Head of caudate nucleus (tissue), 42 donors: ENCODE measurements around the gene ZBTB45.

ENCODE experiments used
- DNase-seq, 42 donors: peaks; one replicate each; pipeline versions ENCODE4 v3.0.0 to v3.0.0-alpha.2; 2020 to 2021; ENCODE audit warnings: mixed read lengths in 7 of 42
- intact Hi-C: fragments of 100-400 bp; cut with DNase I; formaldehyde crosslinking; loops from one replicate; pipeline ENCODE4 v1.15.0; 2022

ZBTB45 gene

DNA sequence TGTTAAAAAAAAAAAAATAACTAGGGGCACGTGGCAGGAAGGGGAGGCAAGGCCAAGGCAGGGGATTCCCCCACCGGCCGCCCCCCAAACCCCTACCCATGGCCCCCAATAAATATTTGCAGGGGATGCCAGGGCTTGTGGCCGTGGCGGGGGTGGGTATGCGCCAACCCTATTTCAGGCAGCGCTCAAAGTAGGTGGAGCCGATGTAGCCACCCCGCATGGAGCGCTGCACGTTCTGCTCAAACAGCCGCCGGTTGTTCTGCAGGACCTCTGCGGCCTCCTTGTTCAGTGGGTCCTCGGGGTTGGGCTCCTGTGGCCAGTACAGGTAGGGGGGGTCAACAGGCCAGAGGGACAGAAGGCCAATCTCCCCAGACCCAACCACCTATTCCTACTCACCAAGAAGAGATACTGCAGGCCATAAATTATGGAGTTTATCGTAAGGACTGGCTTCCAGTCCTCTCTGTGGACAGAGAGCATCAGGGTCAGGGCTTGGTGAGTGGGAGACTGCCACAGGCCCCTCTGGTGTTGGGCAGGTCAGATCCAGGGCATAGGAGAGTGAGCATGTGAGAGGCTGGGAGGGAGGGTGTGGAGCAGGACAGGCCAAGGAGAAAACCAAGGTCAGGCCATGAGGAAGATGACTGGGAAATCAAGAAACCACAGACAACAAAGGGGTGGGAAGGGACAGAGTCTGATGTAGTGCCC lies 36.5 kb upstream of the ZBTB45 start:
- DNase-seq, result no peak
- intact Hi-C loops, result no loop called here

- intact Hi-C loops, result no loop called here
- no peak for DNase-seq
Measured at GRCh38 chr19:58555369-58555885, 35.8 kb upstream of the ZBTB45 start.

DNA sequence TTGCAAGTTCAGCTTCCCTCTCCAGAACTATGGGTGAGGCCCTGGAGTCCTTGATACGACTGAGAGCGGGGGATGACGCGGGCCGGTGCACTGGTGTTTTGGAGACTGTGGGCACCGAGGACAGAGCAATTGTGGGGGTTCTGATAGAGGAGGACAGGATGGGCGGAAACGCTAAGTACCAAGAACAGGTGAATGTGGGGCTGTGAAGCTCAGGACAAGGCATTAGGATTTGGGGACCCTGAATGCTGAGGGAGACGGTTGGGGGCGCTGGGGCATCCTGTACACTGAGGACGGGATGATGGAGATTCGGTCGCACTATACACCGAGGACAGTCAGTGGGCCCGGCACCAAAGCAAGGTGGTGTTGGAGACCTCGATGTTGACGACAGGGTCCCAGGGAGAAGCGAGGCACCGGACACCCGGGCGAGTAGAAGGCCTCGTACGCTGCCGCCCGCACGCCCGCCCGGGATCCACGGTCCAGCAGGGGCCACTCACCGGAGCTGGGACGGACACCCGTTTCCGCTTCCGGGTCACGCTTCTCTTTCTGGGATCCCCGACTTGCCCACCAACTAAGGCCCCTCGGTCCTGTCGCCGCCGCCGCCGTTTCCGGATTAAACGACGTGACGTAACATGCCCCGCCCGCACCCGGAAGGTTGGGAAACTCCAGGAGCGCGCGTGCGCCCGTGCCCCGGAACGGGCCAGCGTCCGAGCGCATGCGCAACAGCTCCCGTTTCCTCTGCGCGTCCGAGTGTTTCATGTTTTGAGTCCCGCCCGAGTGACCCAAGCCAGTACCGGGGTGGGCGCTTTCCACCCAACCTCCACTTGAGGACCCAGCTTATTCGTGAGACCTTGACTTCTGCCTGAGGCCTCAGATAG lies 35.1 kb upstream of the ZBTB45 start, which contains the start of gene CHMP2A:
Gene CHMP2A (minus strand): TSS at position 612 of the 875 bp plus-strand sequence. CDS start 893 bp downstream, outside the sequence.
- peak; percentile 96 to 100 (median 99) for DNase-seq
- intact Hi-C loops, result no loop called here

- DNase-seq, result no peak
Measured at GRCh38 chr19:58553799-58554493, 34.3 kb upstream of the ZBTB45 start.

GRCh38 chr19:58552655-58553054 lies 33.0 kb upstream of the ZBTB45 start:
- intact Hi-C loops, result no loop called here

More at GRCh38 chr19:58553799-58554493, 34.3 kb upstream of the ZBTB45 start:
- intact Hi-C loops, result no loop called here

GRCh38 chr19:58551577-58552471 lies 32.2 kb upstream of the ZBTB45 start:
- DNase-seq, result no peak
- intact Hi-C loops, result no loop called here

More at GRCh38 chr19:58552655-58553054, 33.0 kb upstream of the ZBTB45 start:
- DNase-seq, result no peak

- DNase-seq, result no peak
- intact Hi-C loops, result no loop called here
Measured at GRCh38 chr19:58551123-58551497, 31.5 kb upstream of the ZBTB45 start.

- intact Hi-C loops, result no loop called here
- DNase-seq, result no peak
Measured at GRCh38 chr19:58550362-58551122, 30.9 kb upstream of the ZBTB45 start.

DNA sequence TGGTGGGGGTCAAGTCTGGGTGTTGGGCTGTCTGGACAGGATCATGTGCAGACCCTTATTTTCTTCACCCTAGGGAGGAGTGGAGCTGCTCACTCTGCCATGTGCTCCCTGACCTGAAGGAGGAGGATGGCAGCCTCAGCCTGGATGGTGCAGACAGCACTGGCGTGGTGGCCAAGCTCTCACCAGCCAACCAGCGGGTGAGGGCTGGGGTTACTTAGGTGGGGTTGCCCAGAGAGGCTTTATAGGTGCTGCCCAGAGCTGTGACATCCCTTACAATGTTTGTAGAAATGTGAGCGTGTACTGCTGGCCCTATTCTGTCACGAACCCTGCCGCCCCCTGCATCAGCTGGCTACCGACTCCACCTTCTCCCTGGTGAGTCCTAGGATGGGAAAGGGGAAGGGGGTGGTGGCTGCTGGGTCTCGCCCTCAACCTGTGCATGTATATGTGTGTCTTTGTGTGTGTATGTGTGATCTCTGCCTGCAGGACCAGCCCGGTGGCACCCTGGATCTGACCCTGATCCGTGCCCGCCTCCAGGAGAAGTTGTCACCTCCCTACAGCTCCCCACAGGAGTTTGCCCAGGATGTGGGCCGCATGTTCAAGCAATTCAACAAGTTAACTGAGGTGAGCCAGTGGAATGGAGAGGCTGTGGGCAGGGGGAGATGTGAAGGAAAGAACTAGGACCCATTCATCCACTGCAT lies 30.2 kb upstream of the ZBTB45 start:
- DNase-seq, result no peak
- intact Hi-C loops, result no loop called here

GRCh38 chr19:58548859-58549663 lies 29.5 kb upstream of the ZBTB45 start:
- DNase-seq, result no peak
- intact Hi-C loops, result no loop called here

DNA sequence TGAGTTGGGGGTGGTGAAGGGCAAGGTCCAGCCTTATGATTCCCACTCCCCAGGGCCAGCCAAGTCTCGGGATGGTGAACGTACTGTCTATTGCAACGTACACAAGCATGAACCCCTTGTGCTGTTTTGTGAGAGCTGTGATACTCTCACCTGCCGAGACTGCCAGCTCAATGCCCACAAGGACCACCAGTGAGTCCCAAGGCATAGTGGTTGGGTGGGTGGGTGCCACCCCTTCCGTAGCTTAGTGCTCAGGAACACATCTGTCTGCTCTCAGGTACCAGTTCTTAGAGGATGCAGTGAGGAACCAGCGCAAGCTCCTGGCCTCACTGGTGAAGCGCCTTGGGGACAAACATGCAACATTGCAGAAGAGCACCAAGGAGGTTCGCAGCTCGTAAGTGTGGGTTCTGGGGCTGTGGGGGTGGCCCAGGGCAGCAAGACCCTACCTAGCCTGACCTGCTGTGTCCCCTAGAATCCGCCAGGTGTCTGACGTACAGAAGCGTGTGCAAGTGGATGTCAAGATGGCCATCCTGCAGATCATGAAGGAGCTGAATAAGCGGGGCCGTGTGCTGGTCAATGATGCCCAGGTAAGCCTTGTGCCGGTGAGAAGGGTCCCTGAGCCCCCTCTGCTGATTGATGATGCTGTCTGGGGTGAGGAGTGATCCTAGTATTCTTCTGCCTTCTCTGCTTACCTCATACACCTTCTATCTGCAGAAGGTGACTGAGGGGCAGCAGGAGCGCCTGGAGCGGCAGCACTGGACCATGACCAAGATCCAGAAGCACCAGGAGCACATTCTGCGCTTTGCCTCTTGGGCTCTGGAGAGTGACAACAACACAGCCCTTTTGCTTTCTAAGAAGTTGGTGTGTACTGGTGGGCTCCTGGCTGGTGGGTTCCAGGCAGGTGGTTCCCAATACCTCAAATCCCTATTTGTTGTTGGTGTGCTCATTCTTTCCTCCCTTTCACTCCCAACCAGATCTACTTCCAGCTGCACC lies 28.0 kb upstream of the ZBTB45 start:
- no peak for DNase-seq
- intact Hi-C loops, result no loop called here

DNA sequence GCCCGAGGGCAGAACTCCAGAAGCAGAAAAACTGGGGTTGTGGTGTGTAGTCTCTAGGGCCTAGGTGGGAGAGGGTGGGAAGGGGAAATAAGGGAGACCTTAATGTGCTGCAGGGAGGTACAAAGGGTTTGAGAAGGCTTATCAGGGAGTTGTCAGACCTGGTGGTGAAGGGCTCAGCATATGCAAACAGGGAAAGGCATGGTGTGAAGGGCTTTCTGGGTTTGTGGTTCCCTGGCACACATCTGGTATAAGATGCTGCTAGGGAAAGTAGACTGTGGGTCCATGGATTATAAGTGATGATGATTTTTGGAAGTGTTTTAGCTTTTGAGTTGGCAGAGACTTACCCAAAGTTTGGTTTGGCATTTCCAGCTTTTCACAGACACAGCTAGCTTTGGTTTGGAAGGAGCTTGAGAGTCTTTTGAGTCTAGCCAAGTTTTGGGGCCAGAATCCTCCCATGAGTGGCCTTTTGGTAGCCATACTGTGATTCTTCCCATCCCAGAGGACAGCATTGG lies 26.5 kb upstream of the ZBTB45 start:
- intact Hi-C loops, result no loop called here
- no peak for DNase-seq

- no peak for DNase-seq
- intact Hi-C loops, result no loop called here
Measured at GRCh38 chr19:58545286-58546018, 25.8 kb upstream of the ZBTB45 start.

DNA sequence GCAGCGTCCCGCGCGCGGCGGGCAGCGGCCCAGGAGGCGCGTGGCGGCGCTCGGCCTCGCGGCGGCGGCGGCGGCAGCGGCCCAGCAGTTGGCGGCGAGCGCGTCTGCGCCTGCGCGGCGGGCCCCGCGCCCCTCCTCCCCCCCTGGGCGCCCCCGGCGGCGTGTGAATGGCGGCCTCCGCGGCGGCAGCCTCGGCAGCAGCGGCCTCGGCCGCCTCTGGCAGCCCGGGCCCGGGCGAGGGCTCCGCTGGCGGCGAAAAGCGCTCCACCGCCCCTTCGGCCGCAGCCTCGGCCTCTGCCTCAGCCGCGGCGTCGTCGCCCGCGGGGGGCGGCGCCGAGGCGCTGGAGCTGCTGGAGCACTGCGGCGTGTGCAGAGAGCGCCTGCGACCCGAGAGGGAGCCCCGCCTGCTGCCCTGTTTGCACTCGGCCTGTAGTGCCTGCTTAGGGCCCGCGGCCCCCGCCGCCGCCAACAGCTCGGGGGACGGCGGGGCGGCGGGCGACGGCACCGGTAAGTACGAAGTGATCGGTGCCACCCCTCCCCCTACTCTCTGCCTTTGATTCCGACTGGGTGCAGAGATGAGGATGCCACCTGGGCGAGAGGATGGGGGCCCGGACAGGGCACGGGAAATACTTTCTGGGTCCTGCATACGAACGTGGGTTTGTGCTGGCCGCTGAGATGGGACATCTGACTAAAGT lies 25.1 kb upstream of the ZBTB45 start:
- intact Hi-C loops, result no loop called here

More for the DNA sequence above, 25.1 kb upstream of the ZBTB45 start:
- DNase-seq, result peak in 10 of 42 donors; percentile 19 to 79 (median 52)
